ENCODE results near the gene CCM2L. TPM values are rescaled to one million over a fixed set of nuclear protein-coding genes. Genes with fewer than 3 reads are reported as not detected.

CCM2L gene
- total and polyA plus RNA-seq, 9 of the 15 experiments (the other 6 are each of a cell fraction or from before 2014, with no cell fraction given): 0.04 TPM; not detected in 8

DNA sequence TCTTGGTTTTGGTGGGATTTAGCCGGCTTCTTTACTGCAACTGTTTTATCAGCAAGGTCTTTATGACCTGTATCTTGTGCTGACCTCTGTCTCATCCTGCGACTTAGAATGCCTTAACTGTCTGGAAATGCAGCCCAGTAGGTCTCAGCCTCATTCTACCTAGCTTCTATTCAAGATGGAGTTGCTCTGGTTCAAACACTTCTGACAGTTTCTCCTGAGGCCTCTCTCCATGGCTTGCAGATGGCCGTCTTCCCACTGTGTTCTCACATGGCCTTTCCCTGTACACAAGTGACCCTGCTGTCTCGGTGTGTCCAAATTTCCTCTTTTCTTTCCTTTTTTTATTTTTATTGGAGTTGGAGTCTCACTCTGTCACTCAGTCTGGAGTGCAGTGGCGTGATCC is 4.2 kb upstream of the CCM2L start (continued):
- TF ChIP-seq ELF1 (tag; IDR thresholded peaks at IDR 0.05) (no peak), KDM5B (IDR thresholded peaks at IDR 0.05; ENCODE audit: insufficient replicate concordance, low read depth, low read length) (no peak), ZNF668 (CRISPR knock-in tag; IDR thresholded peaks at IDR 0.05) (peak; percentile 70; the same call in 1 of the 2 replicates), TAF1 (IDR thresholded peaks at IDR 0.05; ENCODE audit: control insufficient read depth, extremely low read depth, insufficient read depth, low read length, severe bottlenecking) (no peak), NFATC3 (IDR thresholded peaks at IDR 0.05) (no peak), ETS2 (tag; IDR thresholded peaks at IDR 0.05; ENCODE audit: borderline replicate concordance, poor library complexity, severe bottlenecking) (no peak), SMAD4 (CRISPR knock-in tag; conservative IDR thresholded peaks at IDR 0.05) (peak; percentile 73), SMAD2 (IDR thresholded peaks at IDR 0.05; ENCODE audit: low read depth, low read length) (no peak), ATF4 (CRISPR knock-in tag; IDR thresholded peaks at IDR 0.05) (no peak), SP2 (IDR thresholded peaks at IDR 0.05; ENCODE audit: extremely low read depth, low read depth, low read length, poor library complexity, severe bottlenecking) (no peak), NFE2L1 (tag; IDR thresholded peaks at IDR 0.05; ENCODE audit: borderline replicate concordance, low read depth) (no peak), PYGO2 (tag; IDR thresholded peaks at IDR 0.05) (peak; percentile 72), SIN3A (IDR thresholded peaks at IDR 0.05; ENCODE audit: borderline replicate concordance in 2 of 2, control insufficient read depth in 1 of 2, low read depth in 2 of 2, low read length in 2 of 2) (no peak), ZBTB7A (IDR thresholded peaks at IDR 0.05; ENCODE audit: borderline replicate concordance, control insufficient read depth, low read depth, low read length) (no peak), NFIC (IDR thresholded peaks at IDR 0.05) (no peak), FOXK1 (CRISPR knock-in tag; IDR thresholded peaks at IDR 0.05; ENCODE audit: borderline replicate concordance) (no peak), MAFF (IDR thresholded peaks at IDR 0.05; ENCODE audit: low read length) (no peak), TRIM24 (IDR thresholded peaks at IDR 0.05) (no peak), KDM1A (IDR thresholded peaks at IDR 0.05) (no peak), ZNF584 (CRISPR knock-in tag; IDR thresholded peaks at IDR 0.05; ENCODE audit: low read depth) (0 out of 2 replicates have a peak, but pooled peaks have one; percentile 26), CHAMP1 (IDR thresholded peaks at IDR 0.05) (no peak)
- TF ChIP-seq, protein P1, sequence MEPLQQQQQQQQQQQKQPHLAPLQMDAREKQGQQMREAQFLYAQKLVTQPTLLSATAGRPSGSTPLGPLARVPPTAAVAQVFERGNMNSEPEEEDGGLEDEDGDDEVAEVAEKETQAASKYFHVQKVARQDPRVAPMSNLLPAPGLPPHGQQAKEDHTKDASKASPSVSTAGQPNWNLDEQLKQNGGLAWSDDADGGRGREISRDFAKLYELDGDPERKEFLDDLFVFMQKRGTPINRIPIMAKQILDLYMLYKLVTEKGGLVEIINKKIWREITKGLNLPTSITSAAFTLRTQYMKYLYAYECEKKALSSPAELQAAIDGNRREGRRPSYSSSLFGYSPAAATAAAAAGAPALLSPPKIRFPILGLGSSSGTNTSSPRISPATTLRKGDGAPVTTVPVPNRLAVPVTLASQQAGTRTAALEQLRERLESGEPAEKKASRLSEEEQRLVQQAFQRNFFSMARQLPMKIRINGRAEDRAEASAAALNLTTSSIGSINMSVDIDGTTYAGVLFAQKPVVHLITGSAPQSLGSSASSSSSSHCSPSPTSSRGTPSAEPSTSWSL (CRISPR knock-in tag; IDR thresholded peaks at IDR 0.05; ENCODE audit: borderline replicate concordance): no peak
- TF ChIP-seq, protein P2, sequence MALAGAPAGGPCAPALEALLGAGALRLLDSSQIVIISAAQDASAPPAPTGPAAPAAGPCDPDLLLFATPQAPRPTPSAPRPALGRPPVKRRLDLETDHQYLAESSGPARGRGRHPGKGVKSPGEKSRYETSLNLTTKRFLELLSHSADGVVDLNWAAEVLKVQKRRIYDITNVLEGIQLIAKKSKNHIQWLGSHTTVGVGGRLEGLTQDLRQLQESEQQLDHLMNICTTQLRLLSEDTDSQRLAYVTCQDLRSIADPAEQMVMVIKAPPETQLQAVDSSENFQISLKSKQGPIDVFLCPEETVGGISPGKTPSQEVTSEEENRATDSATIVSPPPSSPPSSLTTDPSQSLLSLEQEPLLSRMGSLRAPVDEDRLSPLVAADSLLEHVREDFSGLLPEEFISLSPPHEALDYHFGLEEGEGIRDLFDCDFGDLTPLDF (CRISPR knock-in tag; IDR thresholded peaks at IDR 0.05): no peak

All from K562 (cell line).